GM12878 (cell line): Measurements from ENCODE around the gene TRIM46. TPM values are rescaled to one million over a fixed set of nuclear protein-coding genes. Genes with fewer than 3 reads are reported as not detected.

ENCODE experiments used
- BACH1 ChIP-seq: fragments of 450-650 bp; IDR thresholded peaks from 2 replicates; pipeline ENCODE4 v1.6.1; 2017; ENCODE audit warnings: mild to moderate bottlenecking, borderline replicate concordance
- BRCA1 ChIP-seq: IDR thresholded peaks from 2 replicates; pipeline ENCODE4 v1.6.1; 2011; ENCODE audit warnings: low read depth, low read length, improper control_type of control experiment
- CHD2 ChIP-seq: IDR thresholded peaks from 2 replicates; pipeline ENCODE4 v1.6.1; 2011; ENCODE audit warnings: low read depth, low read length, improper control_type of control experiment, borderline replicate concordance
- EP300 ChIP-seq, 2 experiments: fragments of 150-350 bp in 1 of 2; IDR thresholded peaks; 2 replicates each; pipeline ENCODE4 v1.6.1; 2011 to 2012; ENCODE audit warnings: low read depth in 2 of 2, low read length in 2 of 2, borderline replicate concordance in 1 of 2, improper control_type of control experiment in 1 of 2, inconsistent platforms in 1 of 2; ENCODE audit not compliant: control insufficient read depth in 1 of 2
- EZH2 ChIP-seq: IDR thresholded peaks from 2 replicates; pipeline ENCODE4 v1.6.1; 2012; ENCODE audit warnings: low read depth, mild to moderate bottlenecking, control low read depth, inconsistent platforms, low read length, borderline replicate concordance; ENCODE audit not compliant: control insufficient read depth
- IRF4 ChIP-seq: IDR thresholded peaks from 2 replicates; pipeline ENCODE4 v1.6.1; 2011; ENCODE audit warnings: low read depth, low read length
- MXI1 ChIP-seq: fragments of 150-350 bp; IDR thresholded peaks from 2 replicates; pipeline ENCODE4 v1.6.1; 2011; ENCODE audit warnings: low read depth, mild to moderate bottlenecking, inconsistent platforms, low read length, improper control_type of control experiment
- PRDM15 ChIP-seq: fragments of 450-650 bp; formaldehyde crosslinking; IDR thresholded peaks from 2 replicates; pipeline ENCODE4 v1.4.0; 2020; ENCODE audit warnings: mild to moderate bottlenecking, moderate library complexity
- RAD51 ChIP-seq: fragments of 450-650 bp; IDR thresholded peaks from 2 replicates; pipeline ENCODE4 v1.6.1; 2016; ENCODE audit warnings: moderate library complexity, mild to moderate bottlenecking, inconsistent platforms
- RB1 ChIP-seq: fragments of 450-650 bp; formaldehyde crosslinking; IDR thresholded peaks from 2 replicates; pipeline ENCODE4 v1.6.1; 2017; ENCODE audit warnings: mild to moderate bottlenecking, borderline replicate concordance
- STAT1 ChIP-seq: fragments of 450-650 bp; conservative IDR thresholded peaks from 2 replicates; pipeline ENCODE4 v1.6.1; 2014; ENCODE audit warnings: antibody characterized with exemption, mild to moderate bottlenecking
- SUZ12 ChIP-seq: fragments of 200-600 bp; sonication (generic); IDR thresholded peaks from one replicate; pipeline ENCODE4 v1.6.1; 2018; ENCODE audit warnings: antibody characterized with exemption, mild to moderate bottlenecking; ENCODE audit not compliant: unreplicated experiment
- TCF7 ChIP-seq: IDR thresholded peaks from 2 replicates; pipeline ENCODE4 v1.6.1; 2014; ENCODE audit warnings: antibody characterized with exemption, borderline replicate concordance
- ZBED1 ChIP-seq: IDR thresholded peaks from 2 replicates; pipeline ENCODE4 v1.6.1; 2016; ENCODE audit warnings: borderline replicate concordance
- ZNF622 ChIP-seq: fragments of 450-650 bp; IDR thresholded peaks from 2 replicates; pipeline ENCODE4 v1.6.1; 2017; ENCODE audit warnings: mild to moderate bottlenecking, inconsistent platforms
- polyA plus RNA-seq, 11 experiments: library from polyadenylated mRNA; depleted of rRNA in 4 of 11; unstranded in 6 of 11; stranded (reverse) in 5 of 11; fragments of >200 nt; fragmentation: Nextera tagmentation in 4 of 11; fragmentation: Illumina TruSeq in 1 of 11; extraction: Ambion mirVana in 4 of 11; extraction: Trizol in 1 of 11; gene quantifications; 1 replicate in 1 of 11; 2 replicates in 10 of 11; pipeline versions ENCODE4 v1.2.1 to v1.2.3, GENCODE V29; 2011 to 2016; ENCODE audit warnings: inconsistent platforms in 2 of 11, missing spikeins in 2 of 11, low read depth in 1 of 11
- total RNA-seq, 4 experiments: library from RNA; depleted of rRNA in 3 of 4; stranded (reverse); fragments of >200 nt in 3 of 4; fragmentation: Illumina TruSeq in 1 of 4; extraction: Trizol in 1 of 4; gene quantifications; 2 replicates each; pipeline versions ENCODE4 v1.2.1 to v1.2.3, GENCODE V29; 2013 to 2021
- TF ChIP-seq, protein P1 (sequence below): fragments of 450-650 bp; IDR thresholded peaks from 2 replicates; pipeline ENCODE4 v1.6.1; 2017; ENCODE audit warnings: borderline replicate concordance
- TF ChIP-seq, protein P2 (sequence below): fragments of 450-650 bp; IDR thresholded peaks from 2 replicates; pipeline ENCODE4 v1.6.1; 2016; ENCODE audit warnings: mild to moderate bottlenecking
- TF ChIP-seq, protein P3 (sequence below): fragments of 450-650 bp; IDR thresholded peaks from 2 replicates; pipeline ENCODE4 v1.6.1; 2014; ENCODE audit warnings: mild to moderate bottlenecking
- TF ChIP-seq, protein P4 (sequence below): IDR thresholded peaks from 2 replicates; pipeline ENCODE4 v1.6.1; 2012; ENCODE audit warnings: low read depth, low read length, improper control_type of control experiment

The TRIM46 gene
- total and polyA plus RNA-seq, 10 of the 15 experiments (the other 5 are each of a cell fraction or from before 2014, with no cell fraction given): 0.08 to 3.1 (median 0.97) TPM

DNA sequence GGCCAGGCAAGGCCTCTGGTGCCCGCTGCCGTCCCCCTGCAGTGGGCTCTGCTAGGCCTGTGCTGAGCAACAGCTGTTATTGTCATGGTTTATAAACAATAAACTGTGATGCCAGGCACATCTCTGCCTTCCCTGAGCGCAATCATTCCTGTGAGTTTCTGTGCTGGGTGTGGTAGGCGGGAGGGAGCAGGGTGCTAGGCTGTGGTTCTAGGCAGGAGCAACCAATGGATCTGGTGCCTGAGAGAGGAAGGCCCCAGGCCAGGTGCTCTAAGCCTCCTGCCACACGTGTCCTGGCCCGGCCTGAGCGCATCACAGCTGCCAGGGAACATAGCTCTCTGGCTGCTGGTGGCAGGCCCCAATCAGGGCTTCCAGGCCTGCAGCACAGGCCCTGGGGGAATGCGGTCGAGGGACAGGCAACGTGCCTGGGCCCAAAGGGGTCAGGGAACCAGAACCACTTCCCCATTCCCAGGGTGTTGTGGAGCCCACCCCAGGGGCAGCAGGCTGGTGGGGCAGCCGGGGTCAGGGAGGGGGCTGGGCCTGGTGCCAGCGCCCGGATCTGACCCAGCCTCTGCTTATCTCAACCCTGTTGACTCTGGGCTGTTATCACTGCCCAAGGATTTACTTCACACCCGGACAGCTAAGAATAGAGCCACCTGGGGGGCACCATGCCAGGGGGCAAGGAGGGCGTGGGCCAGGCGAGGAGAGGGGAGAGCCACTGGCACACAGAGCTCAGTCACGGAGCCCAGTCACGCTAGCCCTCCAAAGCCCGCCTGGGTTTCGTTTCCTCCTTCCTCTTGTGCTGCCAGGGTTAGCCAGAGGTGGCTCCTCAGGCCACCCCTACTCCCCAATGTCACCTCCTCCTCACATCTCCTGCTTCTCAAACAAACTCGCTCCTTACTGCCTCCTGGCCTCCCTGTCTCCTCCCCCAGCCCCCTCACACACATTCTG, 11.5 kb downstream of the TRIM46 start (continued):
- TF ChIP-seq CHD2: peak; percentile 49; the same call in 1 of the 2 replicates
- no peak for TF ChIP-seq SUZ12
- TF ChIP-seq, protein P1, sequence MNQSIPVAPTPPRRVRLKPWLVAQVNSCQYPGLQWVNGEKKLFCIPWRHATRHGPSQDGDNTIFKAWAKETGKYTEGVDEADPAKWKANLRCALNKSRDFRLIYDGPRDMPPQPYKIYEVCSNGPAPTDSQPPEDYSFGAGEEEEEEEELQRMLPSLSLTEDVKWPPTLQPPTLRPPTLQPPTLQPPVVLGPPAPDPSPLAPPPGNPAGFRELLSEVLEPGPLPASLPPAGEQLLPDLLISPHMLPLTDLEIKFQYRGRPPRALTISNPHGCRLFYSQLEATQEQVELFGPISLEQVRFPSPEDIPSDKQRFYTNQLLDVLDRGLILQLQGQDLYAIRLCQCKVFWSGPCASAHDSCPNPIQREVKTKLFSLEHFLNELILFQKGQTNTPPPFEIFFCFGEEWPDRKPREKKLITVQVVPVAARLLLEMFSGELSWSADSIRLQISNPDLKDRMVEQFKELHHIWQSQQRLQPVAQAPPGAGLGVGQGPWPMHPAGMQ: no peak
- TF ChIP-seq EP300 (IDR thresholded peaks at IDR 0.05; ENCODE audit: borderline replicate concordance in 1 of 2, control insufficient read depth in 1 of 2, low read depth in 2 of 2, low read length in 2 of 2): peak in 1 of 2 experiments; percentile 71; a peak in 3 of 4 replicates
- no peak for TF ChIP-seq EZH2
- no peak for TF ChIP-seq PRDM15 (CRISPR knock-in tag)
- TF ChIP-seq, protein P2, sequence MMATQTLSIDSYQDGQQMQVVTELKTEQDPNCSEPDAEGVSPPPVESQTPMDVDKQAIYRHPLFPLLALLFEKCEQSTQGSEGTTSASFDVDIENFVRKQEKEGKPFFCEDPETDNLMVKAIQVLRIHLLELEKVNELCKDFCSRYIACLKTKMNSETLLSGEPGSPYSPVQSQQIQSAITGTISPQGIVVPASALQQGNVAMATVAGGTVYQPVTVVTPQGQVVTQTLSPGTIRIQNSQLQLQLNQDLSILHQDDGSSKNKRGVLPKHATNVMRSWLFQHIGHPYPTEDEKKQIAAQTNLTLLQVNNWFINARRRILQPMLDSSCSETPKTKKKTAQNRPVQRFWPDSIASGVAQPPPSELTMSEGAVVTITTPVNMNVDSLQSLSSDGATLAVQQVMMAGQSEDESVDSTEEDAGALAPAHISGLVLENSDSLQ: no peak
- TF ChIP-seq, protein P3, sequence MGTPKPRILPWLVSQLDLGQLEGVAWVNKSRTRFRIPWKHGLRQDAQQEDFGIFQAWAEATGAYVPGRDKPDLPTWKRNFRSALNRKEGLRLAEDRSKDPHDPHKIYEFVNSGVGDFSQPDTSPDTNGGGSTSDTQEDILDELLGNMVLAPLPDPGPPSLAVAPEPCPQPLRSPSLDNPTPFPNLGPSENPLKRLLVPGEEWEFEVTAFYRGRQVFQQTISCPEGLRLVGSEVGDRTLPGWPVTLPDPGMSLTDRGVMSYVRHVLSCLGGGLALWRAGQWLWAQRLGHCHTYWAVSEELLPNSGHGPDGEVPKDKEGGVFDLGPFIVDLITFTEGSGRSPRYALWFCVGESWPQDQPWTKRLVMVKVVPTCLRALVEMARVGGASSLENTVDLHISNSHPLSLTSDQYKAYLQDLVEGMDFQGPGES: no peak
- no peak for TF ChIP-seq RB1
- TF ChIP-seq MXI1: peak; percentile 43; the same call in 1 of the 2 replicates
- no peak for TF ChIP-seq BRCA1
- no peak for TF ChIP-seq STAT1
- TF ChIP-seq ZNF622: no peak
- peak; percentile 24; the same call in 1 of the 2 replicates for TF ChIP-seq BACH1
- TF ChIP-seq RAD51: no peak
- TF ChIP-seq IRF4: peak; percentile 68; the same call in 1 of the 2 replicates
- no peak for TF ChIP-seq ZBED1
- no peak for TF ChIP-seq TCF7
- TF ChIP-seq, protein P4, sequence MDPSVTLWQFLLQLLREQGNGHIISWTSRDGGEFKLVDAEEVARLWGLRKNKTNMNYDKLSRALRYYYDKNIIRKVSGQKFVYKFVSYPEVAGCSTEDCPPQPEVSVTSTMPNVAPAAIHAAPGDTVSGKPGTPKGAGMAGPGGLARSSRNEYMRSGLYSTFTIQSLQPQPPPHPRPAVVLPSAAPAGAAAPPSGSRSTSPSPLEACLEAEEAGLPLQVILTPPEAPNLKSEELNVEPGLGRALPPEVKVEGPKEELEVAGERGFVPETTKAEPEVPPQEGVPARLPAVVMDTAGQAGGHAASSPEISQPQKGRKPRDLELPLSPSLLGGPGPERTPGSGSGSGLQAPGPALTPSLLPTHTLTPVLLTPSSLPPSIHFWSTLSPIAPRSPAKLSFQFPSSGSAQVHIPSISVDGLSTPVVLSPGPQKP: no peak
